Activated naive CD4-positive, alpha-beta T cell treated with Interleukin-2 at 50 U/mL for 16 hours (primary cell): Measurements from ENCODE around the gene LHX3.

Experiments
- DNase-seq: peaks from one replicate; pipeline ENCODE4 v3.0.0-alpha.2; 2020

Gene LHX3

DNA sequence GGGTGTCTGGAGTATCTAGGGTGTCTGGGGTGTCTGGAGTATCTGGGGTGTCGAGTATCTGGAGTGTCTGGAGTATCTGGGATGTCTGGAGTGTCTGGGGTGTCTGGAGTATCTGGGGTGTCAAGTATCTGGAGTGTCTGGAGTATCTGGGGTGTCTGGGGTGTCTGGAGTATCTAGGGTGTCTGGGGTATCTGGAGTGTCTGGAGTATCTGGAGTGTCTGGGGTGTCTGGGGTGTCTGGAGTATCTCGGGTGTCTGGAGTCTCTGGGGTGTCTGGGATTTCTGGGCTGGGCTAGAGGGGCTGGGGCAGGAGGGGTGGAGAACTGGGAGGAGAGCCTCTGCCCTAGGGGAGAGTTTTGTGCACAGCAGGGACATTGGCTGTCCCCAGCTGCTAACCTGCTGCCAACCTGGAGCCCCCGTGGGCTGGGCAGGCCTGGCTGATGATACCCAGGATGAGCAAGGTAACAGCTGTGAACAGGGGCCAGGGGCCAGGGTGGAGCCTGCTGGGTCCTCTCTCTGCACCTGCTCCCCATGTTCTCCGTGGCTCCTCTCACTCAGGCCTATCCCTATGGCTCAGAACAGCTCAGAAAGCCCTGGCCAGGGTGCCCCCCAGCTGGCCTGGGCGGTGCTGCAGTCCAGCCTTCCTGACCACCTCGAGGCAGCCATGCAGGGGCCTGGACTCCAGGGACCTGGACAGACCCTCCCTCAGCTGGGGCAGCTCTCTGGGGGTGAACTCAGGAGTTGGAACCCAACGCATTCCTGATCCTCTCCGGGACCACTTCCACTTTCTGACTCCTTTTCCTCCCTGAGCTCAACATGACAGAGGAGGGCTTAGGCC lies 29.9 kb downstream of the LHX3 start:
- no peak for DNase-seq

DNA sequence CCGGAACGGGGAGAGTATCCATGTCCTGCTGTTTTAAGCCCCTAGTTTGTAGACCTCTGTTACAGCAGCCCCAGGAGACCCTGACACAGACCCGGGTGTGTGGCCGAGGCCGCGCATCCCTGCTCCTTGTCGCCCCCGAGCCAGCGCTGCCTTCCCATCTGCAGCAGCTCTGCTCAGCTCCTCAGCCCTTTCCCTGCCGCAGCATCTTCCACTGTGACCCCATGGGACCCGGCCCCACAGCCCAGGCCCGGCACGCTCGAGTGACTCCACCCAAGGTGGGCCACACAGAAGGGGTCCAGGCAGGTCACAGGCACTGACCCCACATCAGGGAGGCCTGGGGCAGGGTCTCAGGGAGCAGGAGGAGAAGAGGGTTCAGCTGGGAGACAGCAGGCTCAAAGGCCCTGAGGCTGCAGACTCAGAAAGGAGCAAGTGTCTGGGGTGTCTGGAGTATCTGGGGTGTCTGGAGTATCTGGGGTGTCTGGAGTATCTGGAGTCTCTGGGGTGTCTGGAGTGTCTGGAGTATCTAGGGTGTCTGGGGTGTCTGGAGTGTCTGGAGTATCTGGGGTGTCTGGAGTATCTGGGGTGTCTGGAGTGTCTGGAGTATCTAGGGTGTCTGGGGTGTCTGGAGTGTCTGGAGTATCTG lies 31.2 kb downstream of the LHX3 start:
- no peak for DNase-seq

DNA sequence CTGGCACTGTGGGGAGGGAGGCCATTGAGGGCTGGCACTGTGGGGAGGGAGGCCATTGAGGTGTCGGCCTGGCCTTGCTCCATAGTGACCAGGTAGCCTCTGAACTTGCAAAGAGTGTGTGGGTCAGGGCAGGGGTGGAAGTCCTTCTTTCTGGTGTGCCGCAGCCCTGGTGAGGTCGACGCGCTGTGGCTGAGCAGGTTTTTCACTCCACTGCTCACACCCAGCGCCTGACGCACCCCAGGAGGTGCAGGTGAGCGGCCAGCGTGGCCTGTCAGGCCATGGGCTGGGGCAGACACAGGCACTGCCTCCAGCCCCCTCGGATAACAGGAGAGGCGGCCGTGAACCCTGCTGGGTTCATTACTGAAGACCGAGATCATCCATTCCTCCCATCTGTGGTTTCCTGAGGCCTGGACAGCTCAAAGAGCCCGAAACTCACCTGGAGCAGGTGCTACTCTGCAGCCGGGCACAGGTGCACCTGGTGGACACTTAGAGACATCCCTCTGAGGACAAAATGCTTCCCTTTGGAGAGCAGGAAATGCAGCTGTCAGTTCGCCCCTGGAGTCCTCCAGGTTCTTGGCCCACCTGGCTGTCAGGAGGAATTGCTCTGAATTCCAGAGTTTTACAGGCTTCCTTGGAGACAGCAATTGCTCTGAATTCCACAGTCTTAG lies 32.4 kb downstream of the LHX3 start:
- no peak for DNase-seq

DNA sequence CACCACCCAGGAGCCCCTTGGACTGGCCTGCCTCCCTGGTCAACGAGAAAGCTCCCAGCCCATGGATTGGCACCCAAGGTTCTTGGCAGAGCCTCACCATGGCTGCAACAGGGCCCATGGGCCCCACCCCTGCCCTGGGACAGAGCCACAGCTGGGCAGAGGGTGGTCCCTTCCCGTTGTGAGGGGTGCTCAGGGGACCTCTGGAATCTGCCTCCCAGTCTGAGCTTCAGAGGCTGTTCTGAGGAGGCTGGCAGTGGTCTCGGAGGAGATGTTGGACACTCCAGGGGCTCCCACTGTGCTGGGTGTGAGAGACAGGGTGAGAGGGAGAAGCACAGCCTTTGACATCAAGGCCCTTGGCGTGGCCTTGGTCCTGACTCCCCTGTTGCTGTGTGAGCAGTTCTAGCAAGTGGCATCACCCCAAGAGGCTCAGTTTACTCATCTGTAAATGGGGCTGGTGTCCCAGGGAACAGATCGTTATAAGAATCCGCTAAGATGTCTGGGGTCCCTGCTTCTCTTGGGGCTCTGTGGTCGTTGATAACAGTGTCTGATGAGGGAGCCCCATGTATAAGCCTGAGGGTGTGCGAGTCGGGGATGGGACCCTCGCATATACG lies 33.0 kb downstream of the LHX3 start:
- no peak for DNase-seq

DNA sequence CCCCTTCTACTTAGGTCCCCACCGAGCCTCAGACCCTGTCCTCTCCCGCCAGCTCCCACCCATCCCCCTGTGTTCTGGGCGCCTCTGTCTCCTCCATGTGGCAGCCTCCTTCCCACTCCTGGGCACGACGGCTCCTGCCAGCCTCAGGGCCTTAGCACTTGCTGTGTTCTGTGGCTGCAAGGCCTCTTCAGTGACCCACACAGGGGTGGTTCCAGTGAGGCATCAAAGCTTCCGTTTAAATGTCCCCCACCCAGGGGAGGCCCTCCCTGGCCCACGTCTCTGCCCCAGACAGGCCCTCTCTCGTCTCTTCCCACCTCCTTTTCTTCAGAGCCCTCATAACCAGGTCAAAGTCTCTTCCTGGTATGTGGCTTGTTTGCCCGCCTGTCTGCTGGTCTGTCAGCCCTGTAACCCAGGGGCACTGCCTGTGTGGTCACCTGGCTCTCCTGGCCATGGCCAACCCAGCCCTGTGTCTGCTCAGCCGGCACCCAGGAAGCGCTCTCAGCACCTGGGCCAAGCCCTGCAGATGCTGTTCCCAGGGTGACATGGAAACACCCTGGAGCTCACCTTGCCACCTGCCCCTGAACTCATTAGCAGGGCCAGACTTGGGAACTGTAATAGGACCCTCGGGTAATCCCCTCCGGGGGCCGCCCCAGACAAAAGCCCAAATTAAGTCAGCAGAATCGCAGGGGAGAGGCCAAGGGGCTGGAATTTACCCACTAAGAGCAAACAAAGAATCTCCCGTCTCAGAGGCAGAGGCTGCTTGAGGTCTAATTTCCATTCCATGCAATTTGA lies 33.7 kb downstream of the LHX3 start:
- no peak for DNase-seq

DNA sequence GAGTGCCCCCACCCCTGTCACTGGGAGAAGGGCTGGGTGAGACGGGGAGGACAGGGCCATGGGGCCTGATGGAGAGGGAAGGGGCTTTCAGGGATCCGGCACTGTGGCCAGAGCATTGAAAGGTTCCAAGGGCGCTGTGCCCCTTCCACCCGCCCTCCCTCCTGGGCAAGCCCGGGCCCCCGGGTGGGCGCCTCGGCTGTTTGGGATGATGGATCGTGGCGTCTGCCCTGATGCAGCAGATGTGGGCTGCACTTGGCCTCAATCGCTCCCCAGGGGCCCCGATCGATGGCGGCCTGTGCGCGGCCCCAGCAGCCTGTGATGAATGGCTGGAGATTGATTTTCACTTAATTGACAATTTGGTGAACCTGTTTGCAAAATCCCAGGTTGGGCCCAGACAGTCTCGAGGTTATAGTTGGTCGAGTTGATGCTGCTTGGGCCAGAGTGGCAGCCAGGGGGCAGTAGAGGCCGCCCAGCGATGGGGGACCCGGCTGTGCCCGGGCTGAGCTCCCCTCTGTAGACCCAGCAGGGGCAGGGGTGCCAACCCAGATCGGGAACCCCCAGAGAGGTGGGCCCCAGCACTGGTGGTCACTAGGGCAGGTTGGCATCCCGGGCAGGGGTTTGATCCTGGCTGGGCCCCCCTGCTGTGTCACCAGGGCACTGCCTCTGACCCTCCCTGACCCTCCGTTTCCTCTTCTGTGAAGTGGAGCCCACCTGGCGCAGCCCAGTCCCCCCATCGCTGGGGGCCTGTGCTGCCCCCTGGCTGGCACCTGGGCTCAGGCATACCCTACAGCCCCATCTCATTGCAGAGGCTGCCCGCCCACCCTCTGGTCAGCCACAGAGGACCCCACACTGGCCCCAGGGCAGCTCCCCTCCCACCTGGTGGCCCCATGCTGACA lies 34.7 kb downstream of the LHX3 start:
- peak; percentile 53 for DNase-seq

DNA sequence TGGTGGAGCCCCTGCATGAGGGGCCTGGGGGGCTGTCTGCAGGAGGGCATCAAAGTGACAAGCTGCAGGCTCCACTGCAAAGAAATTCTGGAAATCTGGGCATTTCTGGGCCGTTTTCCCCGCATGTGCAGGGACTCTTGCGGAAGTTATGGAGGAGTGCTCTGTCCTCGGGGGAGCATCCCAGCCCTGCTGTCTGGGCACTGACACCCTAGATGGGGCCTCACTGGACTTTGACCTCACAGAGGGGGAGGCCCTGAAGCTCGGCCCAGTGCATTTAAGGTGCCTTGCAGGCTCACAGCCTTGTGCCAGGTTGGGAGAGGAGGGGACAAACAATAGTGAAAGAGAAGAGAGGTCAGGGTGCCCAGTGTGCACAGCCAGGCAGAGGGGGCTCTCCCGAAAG lies 35.4 kb downstream of the LHX3 start:
- DNase-seq: no peak

DNA sequence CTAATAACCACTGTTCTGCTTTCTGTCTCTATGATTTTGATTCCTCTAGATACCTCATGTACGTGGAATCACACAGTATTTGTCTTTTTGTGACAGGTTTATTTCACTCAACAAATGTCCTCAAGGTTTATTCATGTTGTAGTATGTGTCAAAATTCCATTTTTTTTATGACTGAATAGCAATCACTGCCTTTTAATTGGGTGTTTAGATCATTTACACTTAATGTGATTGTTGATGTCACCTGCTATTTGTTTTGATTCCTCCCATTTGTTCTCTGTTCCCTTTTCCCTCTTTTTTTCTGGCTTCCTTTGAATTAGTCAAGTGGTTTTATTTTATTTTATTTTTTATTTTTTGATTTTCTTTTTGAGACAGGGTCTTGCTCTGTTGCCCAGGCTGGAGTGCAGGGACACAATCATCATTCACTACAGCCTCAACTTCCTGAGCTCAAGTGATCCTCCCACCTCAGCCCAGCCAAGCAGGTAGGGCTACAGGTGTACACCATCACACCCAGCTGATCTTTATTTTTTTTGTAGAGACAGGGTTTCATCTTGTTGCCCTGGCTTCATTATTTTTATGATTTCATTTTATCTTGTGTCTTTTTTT lies 41.6 kb downstream of the LHX3 start:
- no peak for DNase-seq

DNA sequence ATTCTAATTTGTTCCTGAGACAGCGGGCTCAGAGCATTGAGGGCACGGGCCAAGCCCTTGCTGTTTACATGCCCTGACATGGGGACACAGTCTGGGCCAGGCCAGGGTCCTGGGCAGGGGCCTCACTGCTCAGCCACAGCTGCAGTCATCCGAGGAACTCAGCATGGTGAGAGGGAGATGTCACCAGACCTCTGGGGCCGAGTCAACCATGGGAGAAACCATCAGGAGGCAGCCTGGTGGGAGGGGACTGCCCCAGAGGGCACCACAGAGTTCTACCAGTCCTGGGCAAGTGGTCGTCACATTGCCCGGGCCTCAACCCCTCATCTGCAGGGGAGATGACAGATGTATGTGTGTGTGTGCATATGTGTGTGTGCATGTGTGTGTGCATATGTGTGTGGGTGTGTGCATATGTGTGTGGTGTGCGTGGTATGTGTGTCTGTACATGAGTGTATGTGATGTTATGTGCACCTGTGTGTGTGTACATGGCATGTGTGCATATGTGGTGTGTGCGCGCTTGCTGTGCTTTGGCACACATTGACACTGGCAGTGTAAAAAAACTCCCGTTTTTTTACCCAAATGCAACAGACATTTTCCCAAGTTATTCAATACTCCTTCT lies 43.8 kb downstream of the LHX3 start:
- no peak for DNase-seq

DNA sequence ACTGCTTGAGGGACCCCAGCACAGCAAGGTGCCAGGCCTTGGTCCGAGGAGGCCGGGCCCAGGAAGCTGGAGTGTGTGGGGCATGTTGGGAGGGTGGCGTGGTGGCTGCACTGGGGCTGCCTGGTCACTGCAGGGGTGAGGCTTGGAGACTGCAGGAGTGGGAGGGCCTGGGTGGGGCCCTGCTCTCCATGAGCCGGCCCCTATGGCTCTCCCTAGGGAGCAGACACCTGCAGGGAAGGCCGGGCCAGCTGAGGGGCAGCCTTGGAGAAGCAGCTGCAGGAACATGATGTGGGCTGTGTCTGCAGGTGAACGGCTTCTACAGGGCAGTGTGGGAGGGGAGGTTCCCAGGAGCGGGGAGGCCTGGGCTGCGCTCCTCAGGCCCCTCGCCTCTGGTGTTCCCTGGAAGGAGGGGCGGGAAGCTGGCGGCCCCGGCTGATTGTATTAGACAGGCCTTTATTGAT lies 44.5 kb downstream of the LHX3 start:
- no peak for DNase-seq

DNA sequence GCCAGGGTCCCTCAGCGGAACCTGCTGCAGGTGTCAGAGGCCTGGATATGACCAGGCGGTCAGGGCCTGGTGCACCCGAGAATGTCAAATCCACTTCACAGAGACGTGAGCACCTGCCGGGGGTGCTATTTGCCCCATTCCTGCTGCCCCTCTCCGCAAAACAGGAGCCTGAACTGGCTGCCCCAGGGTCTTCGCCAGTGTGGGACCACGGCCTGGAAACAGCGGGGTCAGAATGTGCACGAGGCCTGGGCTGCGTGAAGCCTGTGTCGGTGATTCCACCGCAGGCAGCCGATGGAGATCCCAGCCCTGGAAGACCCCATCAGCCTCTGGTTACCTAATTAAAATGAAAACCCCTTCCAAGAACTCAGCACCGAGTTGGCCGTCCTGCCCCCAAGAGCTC lies 45.1 kb downstream of the LHX3 start:
- DNase-seq: no peak

DNA sequence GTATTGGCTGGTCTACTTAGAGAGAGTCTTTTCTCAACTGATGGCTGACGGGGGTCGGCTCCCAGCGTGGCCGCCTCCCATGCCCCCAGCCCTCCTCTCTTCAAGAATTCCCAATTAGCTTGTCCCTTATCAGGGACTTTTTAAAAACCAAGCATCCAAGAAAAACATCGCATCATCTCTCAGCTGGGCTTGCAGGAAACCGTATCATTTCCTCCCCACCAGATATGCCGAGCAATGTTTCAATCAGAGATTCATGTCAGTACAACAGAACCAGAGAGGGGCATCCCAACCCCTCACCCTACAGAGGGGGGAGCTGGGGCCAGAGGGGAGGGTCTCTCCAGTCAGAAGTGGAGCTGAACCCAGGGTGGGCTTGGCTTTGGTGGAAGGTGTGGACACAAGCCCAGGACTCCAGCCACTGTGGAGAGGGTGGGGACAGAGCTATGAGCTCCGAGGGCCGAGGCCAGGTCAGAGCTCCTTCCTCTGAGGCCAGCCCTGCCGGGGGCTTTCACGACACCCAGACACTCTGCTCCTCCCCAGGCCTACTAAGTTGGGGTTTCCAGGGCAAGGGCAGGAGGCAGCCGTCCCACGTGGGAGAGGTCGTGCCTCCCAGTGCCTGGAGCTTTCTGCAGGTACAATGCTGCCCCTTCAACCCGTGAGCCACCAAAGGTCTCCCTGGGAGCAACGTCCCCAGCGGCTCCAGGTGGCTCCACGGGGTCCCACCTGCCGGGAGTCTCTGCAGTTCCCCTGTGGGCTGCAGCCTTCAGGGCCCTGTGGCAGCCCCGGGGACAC lies 47.3 kb downstream of the LHX3 start:
- no peak for DNase-seq

DNA sequence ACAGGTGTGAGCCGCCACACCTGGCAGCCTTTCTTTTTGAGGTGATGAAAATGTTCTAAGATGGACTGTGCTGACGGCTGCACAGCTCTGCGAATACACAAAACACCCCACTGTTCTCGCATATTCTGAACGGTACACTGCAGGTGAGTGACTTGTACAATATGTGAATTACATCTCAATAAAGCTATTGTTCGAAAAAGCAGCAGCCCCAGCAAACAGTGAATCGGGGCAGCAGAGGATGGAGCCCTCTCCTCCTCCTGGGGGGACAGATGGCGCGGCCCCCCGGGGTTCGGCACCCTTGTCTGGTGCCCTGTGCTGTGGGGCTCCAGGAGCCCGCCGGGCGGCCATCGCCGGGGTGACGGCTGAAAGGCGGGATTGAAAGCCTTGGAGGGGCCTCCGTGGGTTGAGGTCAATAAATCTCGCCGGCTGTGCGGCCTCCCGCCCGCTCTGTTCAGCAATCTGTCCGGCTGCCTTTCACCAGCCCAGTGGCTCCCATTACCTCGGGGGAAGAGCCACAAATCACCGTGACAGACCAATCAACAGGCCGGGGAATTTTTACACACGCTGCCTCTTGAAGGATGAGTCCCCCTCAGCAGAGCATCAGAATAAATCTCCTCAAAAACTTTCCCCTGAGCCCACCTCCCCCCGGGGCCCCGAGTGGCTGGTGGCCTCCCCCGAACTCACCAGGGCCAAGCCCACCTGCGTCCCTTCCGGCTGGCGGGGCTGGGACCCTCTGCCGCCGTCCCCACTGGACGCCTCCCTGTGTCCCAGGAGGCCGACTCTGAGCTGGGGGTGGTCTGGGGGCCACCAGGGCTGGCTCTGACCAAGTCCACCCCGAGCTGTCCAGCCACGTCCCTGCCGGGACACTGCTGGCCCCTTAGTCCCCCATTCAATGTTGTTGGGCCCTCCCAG lies 48.5 kb downstream of the LHX3 start:
- DNase-seq: no peak

DNA sequence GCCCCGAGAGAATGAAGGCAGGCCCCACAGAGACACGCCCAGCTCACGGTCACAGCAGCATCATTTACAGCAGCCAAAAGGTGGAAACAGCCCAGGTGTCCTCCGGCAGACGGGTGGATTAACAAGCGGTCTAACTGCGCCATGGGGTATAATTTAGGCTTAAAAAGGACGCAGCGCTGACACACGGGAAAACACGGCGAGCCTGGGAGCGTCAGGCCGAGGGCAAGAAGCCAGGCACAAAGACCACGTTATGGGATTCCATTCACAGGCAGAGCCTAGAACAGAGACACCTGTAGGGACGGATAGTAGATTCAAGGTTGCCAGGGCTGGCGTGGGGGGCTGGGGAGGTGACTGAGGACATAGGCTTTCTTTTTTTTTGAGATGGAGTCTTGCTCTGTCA lies 49.4 kb downstream of the LHX3 start:
- no peak for DNase-seq

DNA sequence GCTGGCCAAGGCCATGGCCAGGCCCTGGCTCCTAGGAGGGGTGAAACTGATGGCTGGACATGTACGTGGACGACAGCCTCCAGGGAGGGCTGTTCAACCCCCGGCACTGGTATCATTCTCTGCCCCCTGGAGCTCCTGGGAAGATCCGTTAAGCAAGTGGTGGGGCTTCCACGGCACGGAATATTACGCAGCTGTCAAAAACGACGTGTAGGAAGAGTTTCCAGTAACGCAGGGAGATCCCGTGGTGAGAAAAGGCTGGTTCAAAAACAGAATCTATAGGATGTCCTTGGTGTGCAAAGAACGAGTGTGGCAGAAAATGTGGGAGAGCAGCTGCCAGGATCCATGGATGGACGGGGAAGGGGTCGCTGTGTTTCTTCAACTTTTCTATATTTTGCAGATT lies 50.0 kb downstream of the LHX3 start:
- DNase-seq: no peak

DNA sequence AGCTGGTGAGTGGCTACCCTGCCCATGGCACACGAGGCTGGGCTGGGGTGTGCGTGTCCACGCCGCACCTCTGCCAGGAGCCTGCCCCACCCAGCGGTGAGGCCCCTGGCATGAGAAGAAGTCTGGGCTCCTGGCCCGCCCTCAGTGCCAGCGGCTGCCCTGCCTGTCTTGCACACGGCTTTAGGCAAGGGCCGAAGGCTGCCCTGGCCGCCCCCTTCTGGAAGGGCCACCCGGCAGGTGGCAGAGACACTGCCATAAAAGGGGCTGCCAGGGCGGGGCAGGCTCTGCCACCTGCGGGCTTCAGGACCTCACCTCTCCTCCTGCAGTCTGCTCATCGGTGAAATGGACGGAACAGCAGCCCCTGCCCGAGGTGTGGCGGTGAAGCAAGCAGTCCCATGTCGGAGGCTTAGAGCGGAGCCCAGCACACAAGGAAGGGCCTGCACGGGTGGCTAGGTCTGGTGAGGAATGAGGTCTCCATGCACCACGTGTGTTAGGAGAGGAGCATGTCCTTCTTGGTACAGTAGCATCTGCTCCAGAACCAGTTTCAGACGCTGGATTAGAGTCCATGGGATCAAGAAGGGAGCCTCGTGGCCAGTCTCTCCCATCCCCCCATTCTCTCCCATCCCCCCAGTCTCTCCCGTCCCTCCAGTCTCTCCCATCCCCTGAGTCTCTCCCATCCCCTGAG lies 51.4 kb downstream of the LHX3 start:
- DNase-seq: no peak

DNA sequence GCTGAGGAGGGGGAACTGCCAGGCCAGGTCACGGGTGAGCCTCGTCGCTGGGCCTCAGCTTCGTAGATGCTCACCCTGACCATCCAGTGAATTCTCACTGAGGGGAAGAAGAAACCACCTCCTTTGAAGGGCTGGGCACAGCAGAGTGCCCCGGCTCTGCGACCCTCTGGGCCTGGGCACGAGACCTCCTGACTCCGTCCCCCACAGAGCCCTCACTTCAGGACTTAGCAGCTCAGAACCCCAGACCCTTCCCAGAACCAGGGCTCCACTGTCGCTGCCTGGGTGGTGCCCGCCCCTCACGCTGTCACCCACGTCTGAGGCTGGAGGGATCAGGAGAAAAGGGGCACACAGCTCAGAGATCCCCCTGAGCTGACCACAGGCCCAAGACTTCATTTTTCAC lies 52.0 kb downstream of the LHX3 start:
- DNase-seq: no peak

DNA sequence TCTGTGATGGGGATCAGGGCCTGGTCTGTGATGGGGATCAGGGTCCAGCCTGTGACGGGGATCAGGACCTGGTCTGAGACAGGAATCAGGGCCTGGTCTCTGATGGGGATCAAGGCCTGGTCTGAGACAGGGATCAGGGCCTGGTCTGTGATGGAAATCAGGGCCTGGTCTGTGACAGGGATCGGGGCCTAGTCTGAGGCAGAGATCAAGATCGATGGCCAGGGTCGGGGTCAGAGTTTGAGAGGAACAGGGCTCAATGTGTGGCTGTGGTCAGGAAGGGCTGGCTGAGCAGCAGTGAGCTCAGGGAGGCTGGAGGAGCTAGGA lies 52.4 kb downstream of the LHX3 start:
- DNase-seq: no peak
